ENCODE data around the gene BANP.
A peak's percentile ranks its signal among the peaks of the same experiment; 100 is the strongest.
"Not testable (repeated sequence)": the region's sequence is repeated elsewhere in the genome, so short reads cannot be mapped to it uniquely, and the experiment has no call there.

Gene BANP, protein sequence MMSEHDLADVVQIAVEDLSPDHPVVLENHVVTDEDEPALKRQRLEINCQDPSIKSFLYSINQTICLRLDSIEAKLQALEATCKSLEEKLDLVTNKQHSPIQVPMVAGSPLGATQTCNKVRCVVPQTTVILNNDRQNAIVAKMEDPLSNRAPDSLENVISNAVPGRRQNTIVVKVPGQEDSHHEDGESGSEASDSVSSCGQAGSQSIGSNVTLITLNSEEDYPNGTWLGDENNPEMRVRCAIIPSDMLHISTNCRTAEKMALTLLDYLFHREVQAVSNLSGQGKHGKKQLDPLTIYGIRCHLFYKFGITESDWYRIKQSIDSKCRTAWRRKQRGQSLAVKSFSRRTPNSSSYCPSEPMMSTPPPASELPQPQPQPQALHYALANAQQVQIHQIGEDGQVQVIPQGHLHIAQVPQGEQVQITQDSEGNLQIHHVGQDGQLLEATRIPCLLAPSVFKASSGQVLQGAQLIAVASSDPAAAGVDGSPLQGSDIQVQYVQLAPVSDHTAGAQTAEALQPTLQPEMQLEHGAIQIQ
- 19.1 to 72.4 (median 37.5) reads per million in 9 experiments for total RNA-seq

DNA sequence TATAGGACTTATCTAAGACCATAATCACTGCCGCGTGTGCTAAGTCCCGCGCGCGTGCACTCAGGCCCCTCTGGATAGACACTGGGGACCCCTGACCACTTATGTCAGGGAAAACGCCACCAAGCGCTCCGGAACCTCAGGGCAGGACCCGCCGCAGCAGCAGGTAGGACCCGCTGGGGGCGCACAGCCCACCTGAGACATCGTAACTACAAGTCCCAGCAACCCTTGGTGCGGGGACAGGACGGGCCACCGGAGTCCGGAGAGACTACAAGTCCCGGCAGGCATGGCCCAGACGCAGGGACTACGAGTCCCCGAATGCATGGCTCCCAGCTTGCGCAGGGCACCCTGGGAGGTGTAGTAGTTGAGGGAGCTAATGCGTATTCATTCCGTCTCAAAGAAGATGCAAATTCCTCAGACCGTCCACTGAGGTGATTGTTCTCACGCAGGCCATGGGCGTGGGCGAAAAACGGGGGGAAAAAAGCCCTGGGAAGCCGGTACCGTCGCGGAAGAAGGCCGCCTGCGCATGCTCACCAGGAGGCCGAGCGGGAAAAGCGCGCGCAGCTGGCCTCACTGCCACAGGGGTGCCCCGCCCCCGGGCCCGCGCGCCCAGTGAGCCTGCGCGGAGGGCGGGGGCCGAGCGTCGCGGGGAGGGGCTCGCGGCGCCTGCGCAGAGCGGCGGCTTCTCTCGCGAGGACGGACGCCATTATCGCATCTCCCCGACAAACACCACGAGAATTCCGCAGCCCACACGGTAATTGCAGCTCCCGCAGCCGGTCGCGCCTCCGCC lies at the start of gene BANP:
Gene BANP, plus strand, starts transcription at position 670 of the 787 bp plus-strand sequence. CDS start 23,682 bp downstream, outside the sequence.
- DNase-seq (peak; percentile 93 to 95 (median 95)), ATAC-seq (replicated peaks) (peak; percentile 91)
- H3K9me3 Mint-ChIP-seq: no peaks in the 10 kb centered on the region
- H3K36me3 Mint-ChIP-seq (ENCODE audit: insufficient read depth): peaks cover 22% of the 10 kb centered on the region
- peak within 1 kb of the TSS; percentile 98 to 100 for H3K27ac Mint-ChIP-seq
- peak within 1 kb of the TSS; percentile 98 to 99 for H3K4me3 Mint-ChIP-seq
- H3K27me3 Mint-ChIP-seq: peaks cover 6 to 17% of the 10 kb centered on the region in 2 donors
- H3K4me1 Mint-ChIP-seq (ENCODE audit: low read depth in 2 of 2): peaks cover 27 to 29% of the 10 kb centered on the region in 2 donors

DNA sequence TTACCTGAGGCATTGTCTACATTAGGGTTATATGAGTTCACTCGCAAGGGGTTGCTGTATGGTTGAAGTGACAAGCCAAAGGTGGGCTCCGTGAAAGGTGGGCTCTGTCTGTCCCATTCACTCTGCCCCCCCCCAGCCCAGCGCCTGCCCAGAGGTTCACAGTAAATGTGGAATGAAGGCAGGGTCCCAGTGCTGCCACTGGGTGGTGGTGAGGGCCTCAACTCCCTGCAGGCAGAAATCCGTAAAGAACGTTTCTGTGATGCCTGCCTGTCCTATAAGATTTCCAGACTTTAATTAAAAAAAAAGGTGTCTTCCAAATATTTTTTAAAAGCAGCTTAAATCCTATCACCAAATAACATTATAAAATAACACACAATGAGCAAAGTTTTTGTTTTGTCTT lies 46.3 kb upstream of the BANP start:
- not testable (repeated sequence) for ATAC-seq (replicated peaks); H3K36me3 Mint-ChIP-seq (ENCODE audit: insufficient read depth); H3K4me3 Mint-ChIP-seq; H3K27me3 Mint-ChIP-seq; H3K4me1 Mint-ChIP-seq (ENCODE audit: low read depth in 2 of 2); H3K9me3 Mint-ChIP-seq; H3K27ac Mint-ChIP-seq; DNase-seq

DNA sequence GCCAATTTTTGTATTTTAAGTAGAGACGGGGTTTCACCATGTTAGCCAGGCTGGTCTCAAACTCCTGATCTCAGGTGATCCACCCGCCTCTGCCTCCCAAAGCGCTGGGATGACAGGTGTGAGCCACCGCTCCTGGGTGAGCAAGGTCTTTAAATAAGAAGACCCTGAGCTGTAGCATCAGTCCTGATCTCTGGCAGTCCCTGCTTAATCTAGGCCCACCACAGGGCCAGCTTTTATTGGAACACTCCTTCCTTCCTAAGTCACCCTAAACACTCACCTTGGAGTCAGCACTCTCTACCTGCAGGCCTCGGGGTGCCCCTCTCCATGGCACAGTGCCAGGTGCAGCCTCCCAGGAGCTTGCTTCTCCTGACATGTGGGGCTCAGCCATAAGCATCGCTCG lies 45.7 kb upstream of the BANP start:
- H3K4me3 Mint-ChIP-seq; DNase-seq; H3K27me3 Mint-ChIP-seq; H3K36me3 Mint-ChIP-seq (ENCODE audit: insufficient read depth); ATAC-seq (replicated peaks); H3K4me1 Mint-ChIP-seq (ENCODE audit: low read depth in 2 of 2); H3K27ac Mint-ChIP-seq; H3K9me3 Mint-ChIP-seq: not testable (repeated sequence)

DNA sequence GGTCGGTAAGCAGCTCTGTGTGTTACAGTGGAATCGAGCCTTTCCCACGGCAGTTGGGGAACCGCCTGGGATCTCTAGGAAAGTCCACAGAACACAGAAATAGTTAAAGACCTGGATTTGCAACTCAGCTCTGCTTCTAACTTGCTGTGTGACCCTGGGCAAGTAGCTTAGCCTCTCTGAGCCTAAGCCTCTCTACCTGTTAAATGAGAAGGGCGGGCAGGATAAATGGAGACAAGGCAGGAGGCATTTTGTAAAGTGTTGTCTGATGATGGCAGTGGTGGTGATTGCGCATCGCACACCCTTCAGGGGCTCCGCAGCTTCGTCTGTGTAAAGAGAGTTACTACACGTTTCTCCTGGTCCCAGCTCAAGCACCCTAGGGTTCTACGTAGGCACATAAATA lies 43.1 kb upstream of the BANP start:
- DNase-seq; ATAC-seq (replicated peaks); H3K4me3 Mint-ChIP-seq; H3K36me3 Mint-ChIP-seq (ENCODE audit: insufficient read depth); H3K9me3 Mint-ChIP-seq; H3K4me1 Mint-ChIP-seq (ENCODE audit: low read depth in 2 of 2); H3K27ac Mint-ChIP-seq: not testable (repeated sequence)
- H3K27me3 Mint-ChIP-seq: peaks cover 15 to 21% of the 10 kb centered on the region in 2 donors

DNA sequence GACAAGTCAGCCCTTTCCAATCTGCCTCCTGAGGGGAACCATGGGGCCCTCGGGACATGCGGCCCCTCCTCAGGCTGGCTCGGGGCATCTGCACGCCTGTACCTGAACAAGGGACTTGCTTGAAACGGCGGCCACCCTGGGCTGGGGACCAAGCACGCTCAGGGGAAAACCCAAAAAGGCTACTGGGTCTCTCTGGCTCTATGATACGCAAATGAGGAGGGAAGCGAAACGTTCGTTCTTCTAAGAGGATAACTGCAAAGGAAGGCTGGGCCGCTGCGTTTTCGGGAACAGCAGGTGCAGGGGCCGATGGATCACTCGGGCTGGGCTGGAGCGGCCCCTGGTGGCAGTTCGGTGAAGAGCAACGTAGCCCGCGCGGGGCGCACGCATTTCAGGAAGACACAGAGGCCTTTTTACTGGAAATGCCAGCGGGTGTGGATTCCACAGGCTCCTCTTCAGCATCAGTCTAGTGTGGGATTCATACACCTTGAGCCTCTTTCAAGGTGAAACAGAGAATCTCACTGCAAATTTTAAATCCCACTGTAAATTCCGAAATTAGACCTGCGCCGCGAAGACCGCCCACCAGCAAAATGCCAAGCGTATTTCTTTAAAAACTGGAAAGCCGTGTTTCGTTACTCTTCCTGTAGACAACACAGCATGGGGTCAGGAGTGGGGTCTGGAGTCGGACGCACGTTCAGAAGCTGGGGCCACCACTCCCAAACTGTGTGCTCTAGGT lies 41.9 kb upstream of the BANP start:
- H3K36me3 Mint-ChIP-seq (ENCODE audit: insufficient read depth); H3K9me3 Mint-ChIP-seq; H3K4me1 Mint-ChIP-seq (ENCODE audit: low read depth in 2 of 2); H3K4me3 Mint-ChIP-seq; H3K27ac Mint-ChIP-seq: not testable (repeated sequence)
- DNase-seq (peak; percentile 81 to 84 (median 81)), ATAC-seq (replicated peaks) (peak; percentile 95)
- H3K27me3 Mint-ChIP-seq: peaks cover 25 to 31% of the 10 kb centered on the region in 2 donors

DNA sequence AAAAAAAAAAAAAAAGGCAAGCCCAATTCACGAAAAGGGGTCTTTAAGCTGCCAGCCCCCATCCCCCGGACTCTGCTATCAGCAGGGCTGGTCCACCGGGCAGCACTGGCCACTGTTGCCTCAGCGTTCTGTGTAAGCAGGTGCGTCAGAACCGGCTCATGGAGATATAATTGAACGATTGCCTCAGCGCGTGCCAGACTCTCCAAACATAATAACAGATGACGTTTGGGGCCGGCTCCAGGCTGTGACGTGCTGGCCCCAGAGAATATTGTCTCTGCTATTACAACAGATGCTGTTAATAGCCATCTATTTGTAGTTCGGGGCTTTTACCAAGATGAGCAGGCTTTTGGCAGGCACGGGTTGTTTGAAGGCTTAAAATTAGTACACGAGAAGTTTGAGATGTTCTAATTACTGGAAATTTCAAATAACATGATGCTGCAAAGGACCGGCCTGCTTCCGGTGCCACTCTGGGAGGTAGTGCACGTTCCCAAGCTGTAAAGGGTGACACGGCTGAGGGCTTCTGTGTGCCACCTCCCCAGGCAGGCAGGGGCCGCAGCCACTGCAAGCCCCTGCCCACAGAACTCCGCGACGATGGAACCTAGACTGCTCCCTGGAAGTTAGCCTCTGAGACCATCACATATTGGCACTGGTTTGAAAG lies 40.0 kb upstream of the BANP start:
- not testable (repeated sequence) for H3K4me1 Mint-ChIP-seq (ENCODE audit: low read depth in 2 of 2); H3K36me3 Mint-ChIP-seq (ENCODE audit: insufficient read depth); H3K27ac Mint-ChIP-seq; H3K9me3 Mint-ChIP-seq; H3K4me3 Mint-ChIP-seq; ATAC-seq (replicated peaks); DNase-seq
- H3K27me3 Mint-ChIP-seq: peaks cover 25 to 32% of the 10 kb centered on the region in 2 donors

DNA sequence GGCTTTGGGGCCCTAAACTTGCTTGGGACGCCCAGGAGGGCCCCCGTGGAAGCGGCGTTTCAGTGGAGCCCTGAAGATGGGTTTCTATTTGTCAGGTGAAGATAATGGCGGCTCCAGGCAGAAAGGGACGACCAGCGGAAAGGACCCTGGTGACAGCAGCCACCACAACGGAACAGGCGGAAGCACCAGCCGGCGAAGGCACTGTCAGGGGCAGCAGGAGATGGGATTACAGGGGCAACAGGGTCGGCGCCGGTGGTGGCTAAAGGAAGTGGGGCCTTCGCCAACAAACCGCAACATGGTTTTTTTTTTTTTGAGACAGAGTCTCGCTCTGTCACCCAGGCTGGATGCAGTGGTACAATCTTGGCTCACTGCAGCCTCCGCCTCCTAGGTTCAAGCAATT lies 38.5 kb upstream of the BANP start:
- Mint-ChIP-seq H3K27me3 (peaks cover 25 to 34% of the 10 kb centered on the region in 2 donors), H3K4me3 (peak overlapping the region in 1 of 2 donors; percentile 19)
- not testable (repeated sequence) for H3K27ac Mint-ChIP-seq; H3K4me1 Mint-ChIP-seq (ENCODE audit: low read depth in 2 of 2); H3K36me3 Mint-ChIP-seq (ENCODE audit: insufficient read depth); ATAC-seq (replicated peaks); DNase-seq; H3K9me3 Mint-ChIP-seq

DNA sequence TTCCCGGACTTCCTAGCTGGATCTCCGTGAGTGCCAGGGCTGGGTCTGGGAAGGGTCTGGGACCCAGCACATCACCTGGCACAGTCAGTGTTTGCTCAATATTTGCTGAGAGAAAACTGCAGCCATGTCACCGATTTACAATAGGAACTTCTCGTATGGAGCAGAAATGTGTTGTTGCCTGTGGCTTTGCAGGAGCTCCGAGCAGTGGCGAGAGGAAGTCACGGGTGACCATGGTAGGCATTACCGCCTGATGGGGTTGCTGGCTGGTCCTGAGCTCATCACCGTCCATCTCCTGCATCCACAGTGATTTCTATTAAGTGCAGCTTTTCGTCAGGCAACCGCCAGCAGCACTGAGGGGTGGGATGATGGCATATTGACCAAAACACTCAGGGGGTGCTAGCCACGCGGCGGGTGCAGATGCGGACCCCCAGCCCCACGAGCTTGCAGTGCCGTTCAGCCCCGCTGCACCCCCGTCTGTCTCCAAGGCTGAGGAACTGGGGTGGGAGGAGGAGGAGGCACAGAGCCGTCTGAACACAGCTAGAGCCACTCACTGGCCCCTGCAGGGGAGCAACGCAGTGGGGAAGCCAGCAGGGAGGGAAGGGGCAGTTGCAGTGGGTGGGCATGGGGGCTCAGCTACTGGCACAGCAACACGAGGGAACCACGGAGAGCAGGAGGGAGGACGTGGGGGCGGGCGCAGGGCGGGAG lies 37.1 kb upstream of the BANP start:
- not testable (repeated sequence) for H3K27ac Mint-ChIP-seq; ATAC-seq (replicated peaks); H3K4me3 Mint-ChIP-seq; DNase-seq; H3K36me3 Mint-ChIP-seq (ENCODE audit: insufficient read depth); H3K4me1 Mint-ChIP-seq (ENCODE audit: low read depth in 2 of 2); H3K9me3 Mint-ChIP-seq
- H3K27me3 Mint-ChIP-seq: peaks cover 30 to 46% of the 10 kb centered on the region in 2 donors

DNA sequence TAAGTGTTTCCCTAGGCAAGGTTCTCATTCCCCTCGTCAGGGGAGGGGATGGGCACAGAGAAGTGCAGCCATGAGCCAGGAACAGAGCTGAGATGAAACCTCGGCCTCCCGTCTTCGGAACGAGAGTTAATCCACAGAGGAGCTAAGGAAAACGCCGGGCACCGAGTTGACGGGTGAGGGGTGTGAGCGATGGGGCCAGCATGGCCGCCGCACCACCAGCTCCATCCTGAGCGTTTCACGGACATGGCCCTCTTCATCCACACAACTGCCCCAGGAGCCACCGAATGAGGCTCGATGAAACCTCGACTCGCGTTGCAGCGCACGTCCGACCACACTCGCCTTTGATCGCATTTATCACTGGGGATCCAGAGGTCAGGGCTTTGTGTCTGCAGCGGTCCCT lies 36.4 kb upstream of the BANP start:
- Mint-ChIP-seq H3K4me1 (ENCODE audit: low read depth in 2 of 2) (peaks cover 0 to 2% of the 10 kb centered on the region in 2 donors), H3K9me3 (no peaks in the 10 kb centered on the region), H3K27ac (no peak overlapping the region), H3K36me3 (ENCODE audit: insufficient read depth) (peaks cover 6% of the 10 kb centered on the region), H3K4me3 (no peak overlapping the region), H3K27me3 (peaks cover 26 to 41% of the 10 kb centered on the region in 2 donors)
- ATAC-seq (replicated peaks): no peak
- DNase-seq: no peak

DNA sequence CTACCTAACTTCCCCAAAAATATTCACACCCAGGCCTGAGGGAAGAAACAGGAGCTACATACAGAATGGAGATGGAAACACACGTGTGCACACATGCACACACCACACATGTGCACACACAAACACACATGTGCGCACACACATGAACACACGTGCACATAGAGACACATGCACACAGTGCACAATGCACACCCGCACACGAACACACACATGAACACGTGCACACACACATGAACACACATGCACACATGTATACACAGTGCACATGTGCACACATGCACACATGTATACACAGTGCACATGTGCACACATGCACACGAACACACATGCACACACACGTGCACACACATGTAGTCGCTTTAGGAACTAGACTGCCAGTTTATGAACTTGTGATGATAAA lies 33.7 kb upstream of the BANP start:
- Mint-ChIP-seq H3K4me3 (no peak overlapping the region), H3K27ac (no peak overlapping the region), H3K27me3 (peaks cover 20 to 34% of the 10 kb centered on the region in 2 donors), H3K9me3 (no peaks in the 10 kb centered on the region), H3K4me1 (ENCODE audit: low read depth in 2 of 2) (peaks cover 0 to 2% of the 10 kb centered on the region in 2 donors), H3K36me3 (ENCODE audit: insufficient read depth) (peaks cover 4% of the 10 kb centered on the region)
- ATAC-seq (replicated peaks) (no peak), DNase-seq (no peak)

DNA sequence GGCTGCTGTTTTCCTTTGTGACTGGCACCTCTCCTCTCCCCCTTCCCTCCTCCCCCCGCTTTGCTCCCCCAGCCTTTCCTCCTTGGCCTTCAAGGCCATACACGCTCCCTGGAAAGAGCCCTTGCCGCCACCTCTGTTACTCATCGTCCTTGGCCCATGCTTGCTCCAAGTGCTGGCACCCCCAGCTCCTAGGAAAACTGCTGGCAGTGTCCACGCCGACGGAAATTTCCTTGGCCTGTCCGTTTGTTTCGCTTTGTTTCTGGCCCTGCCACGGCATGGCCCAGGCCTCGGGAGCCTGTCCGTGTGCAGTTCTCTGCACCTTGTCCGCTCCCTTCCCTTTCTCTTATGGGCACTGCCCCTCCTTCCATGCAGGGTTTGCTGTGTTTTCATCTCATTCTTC lies 32.9 kb upstream of the BANP start:
- ATAC-seq (replicated peaks): no peak
- Mint-ChIP-seq H3K4me1 (ENCODE audit: low read depth in 2 of 2) (peaks cover 0 to 2% of the 10 kb centered on the region in 2 donors), H3K36me3 (ENCODE audit: insufficient read depth) (peaks cover 4% of the 10 kb centered on the region), H3K4me3 (peak overlapping the region in 1 of 2 donors; percentile 13), H3K27me3 (peaks cover 16 to 28% of the 10 kb centered on the region in 2 donors), H3K27ac (no peak overlapping the region), H3K9me3 (no peaks in the 10 kb centered on the region)
- no peak for DNase-seq

All from effector memory CD8-positive, alpha-beta T cell (primary cell).